ENCODE measurements around the gene DUSP6. TPM values are rescaled to one million over a fixed set of nuclear protein-coding genes. Genes with fewer than 3 reads are reported as not detected.

Gene DUSP6
- total RNA-seq, 1 experiment from 2014 or later: 100 TPM

DNA sequence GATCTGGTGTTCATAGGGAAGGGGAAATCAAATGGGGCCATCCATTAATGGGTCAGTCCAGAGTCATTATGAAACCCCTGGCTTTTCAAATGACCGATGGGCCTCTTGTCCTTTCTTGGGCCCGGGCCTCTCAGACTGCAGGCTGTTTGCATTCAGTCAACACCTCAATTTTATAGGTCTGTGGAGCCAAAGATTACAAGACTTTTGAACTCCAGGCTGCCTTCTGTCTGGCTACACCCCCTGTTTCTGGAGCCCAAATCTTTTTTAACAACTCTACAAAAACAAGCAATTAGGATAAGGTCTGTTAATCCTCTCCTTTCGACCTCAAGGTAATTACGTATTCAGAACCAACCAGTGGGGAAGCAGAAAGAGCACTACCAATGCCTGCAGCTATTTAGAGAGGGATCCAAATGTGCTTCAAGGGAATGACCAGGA lies 35.6 kb downstream of the DUSP6 start:
- H3K9me3 ChIP-seq (replicated peaks): no peaks in the 10 kb centered on the region; the same call in 1 of the 2 replicates
- no peaks in the 10 kb centered on the region for H3K27me3 ChIP-seq
- DNase-seq: no peak
- H3K4me1 ChIP-seq: no peaks in the 10 kb centered on the region; the same call in 1 of the 2 replicates
- H3K4me3 ChIP-seq: no peak overlapping the region
- H3K27ac ChIP-seq: no peak overlapping the region
- no peaks in the 10 kb centered on the region for H3K36me3 ChIP-seq

DNA sequence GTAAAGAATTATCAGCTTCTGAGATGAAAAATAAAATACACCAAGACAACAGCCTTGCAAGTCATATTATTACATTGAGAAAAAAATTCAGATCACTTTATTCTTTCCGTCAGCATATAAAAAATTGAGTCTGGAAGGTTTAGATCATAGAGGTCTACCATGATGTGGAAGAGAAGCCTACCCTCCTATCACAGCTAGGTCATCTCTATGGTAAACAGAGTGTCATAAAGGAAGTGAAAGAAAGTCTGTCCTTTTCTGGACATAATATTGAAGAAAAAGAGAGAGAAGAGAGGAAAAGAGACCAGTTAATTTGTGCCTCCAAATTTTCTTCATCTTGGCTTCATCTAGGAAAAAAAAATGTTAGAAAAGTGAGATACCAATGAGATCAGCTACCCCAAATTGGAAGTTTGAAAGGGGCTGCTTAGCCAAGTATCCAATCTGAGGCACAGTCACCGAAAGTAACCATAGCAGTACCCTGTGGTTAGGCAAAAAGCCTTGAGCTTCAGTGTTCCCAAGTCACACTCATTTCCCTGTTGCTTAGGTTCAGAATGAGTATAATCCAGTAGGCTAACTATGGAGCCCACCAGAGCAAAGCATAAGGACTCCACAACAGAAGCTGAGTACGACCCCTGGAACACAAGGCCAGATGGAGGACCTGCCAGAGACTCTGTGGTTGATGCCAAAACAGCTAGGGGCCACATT lies 38.1 kb downstream of the DUSP6 start:
- Histone ChIP-seq H3K27ac (no peak overlapping the region), H3K4me1 (no peaks in the 10 kb centered on the region; the same call in 1 of the 2 replicates), H3K27me3 (no peaks in the 10 kb centered on the region), H3K9me3 (replicated peaks) (no peaks in the 10 kb centered on the region), H3K4me3 (no peak overlapping the region), H3K36me3 (no peaks in the 10 kb centered on the region)
- no peak for DNase-seq

DNA sequence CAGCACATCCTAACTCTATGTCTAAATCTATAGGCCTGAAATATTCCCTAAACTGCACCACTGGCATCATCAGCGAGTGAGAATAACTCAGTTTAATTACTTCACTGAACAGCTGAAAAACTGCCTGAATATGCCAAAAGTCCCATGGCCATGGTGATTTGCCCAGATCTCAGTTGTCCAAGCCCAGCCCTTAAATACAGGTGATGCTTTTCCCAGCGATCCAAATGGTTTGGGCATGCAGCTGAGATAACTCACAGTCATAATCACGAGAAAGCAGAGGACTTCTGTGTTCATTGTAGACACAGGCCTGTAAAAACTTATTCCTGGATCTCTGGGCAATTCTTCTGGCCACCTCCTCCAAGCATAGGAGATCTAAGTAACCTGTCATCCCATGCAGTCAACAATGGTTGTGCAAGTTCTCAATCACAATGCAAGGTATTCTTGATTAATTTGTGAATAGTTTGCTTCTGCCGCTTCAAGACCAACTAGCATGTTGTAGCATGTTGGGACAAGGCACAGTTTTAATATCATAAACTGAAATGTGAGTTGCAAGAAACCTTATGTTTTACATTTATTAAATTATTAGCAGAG lies 40.5 kb downstream of the DUSP6 start:
- Histone ChIP-seq H3K27me3 (no peaks in the 10 kb centered on the region), H3K4me3 (no peak overlapping the region), H3K4me1 (no peaks in the 10 kb centered on the region), H3K27ac (no peak overlapping the region), H3K36me3 (no peaks in the 10 kb centered on the region), H3K9me3 (replicated peaks) (no peaks in the 10 kb centered on the region)
- DNase-seq: no peak

DNA sequence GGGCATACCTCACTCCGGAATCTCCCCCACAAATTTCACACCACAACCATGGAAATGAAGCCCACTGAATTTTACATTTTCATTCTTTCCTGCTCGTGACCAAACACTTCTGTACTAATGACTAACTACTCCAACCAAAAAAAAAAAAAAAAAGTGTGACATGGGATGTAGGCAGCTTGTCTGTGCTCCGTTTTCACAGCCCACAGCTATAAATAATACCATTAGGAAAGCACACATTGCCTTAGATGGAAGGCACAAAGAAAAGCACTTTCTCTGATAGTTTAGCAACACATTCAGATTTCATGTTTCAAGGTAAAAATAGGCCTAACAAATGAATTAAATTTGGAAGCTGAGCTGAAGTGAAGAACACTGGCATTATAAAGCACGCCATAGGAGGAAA lies 42.5 kb downstream of the DUSP6 start:
- DNase-seq: no peak

DNA sequence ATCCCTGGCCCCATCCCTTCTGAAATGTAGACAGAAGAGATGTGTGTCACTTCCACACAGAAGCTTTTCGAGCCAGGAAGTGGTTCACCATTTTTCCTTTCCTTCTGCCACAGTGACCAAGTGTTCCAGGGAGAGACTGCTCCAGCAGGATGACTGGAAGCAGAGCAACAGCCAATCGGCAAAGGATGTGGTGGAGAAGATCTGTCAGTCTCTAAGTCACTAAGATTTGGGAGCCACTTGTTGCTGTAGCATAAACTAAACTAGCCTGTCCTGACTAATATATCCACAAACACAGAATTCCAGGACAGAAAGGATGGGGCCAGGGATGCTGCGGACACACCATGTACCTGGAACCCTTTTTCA lies 42.9 kb downstream of the DUSP6 start:
- no peak overlapping the region for H3K27ac ChIP-seq
- H3K27me3 ChIP-seq: no peaks in the 10 kb centered on the region
- H3K36me3 ChIP-seq: no peaks in the 10 kb centered on the region
- no peaks in the 10 kb centered on the region for H3K9me3 ChIP-seq (replicated peaks)
- DNase-seq: no peak
- no peak overlapping the region for H3K4me3 ChIP-seq
- no peaks in the 10 kb centered on the region; the same call in 1 of the 2 replicates for H3K4me1 ChIP-seq

More for the DNA sequence above, 42.5 kb downstream of the DUSP6 start:
- no peaks in the 10 kb centered on the region for H3K9me3 ChIP-seq (replicated peaks)
- no peaks in the 10 kb centered on the region for H3K27me3 ChIP-seq
- H3K4me1 ChIP-seq: no peaks in the 10 kb centered on the region; the same call in 1 of the 2 replicates
- no peak overlapping the region for H3K4me3 ChIP-seq
- no peak overlapping the region for H3K27ac ChIP-seq
- H3K36me3 ChIP-seq: no peaks in the 10 kb centered on the region

DNA sequence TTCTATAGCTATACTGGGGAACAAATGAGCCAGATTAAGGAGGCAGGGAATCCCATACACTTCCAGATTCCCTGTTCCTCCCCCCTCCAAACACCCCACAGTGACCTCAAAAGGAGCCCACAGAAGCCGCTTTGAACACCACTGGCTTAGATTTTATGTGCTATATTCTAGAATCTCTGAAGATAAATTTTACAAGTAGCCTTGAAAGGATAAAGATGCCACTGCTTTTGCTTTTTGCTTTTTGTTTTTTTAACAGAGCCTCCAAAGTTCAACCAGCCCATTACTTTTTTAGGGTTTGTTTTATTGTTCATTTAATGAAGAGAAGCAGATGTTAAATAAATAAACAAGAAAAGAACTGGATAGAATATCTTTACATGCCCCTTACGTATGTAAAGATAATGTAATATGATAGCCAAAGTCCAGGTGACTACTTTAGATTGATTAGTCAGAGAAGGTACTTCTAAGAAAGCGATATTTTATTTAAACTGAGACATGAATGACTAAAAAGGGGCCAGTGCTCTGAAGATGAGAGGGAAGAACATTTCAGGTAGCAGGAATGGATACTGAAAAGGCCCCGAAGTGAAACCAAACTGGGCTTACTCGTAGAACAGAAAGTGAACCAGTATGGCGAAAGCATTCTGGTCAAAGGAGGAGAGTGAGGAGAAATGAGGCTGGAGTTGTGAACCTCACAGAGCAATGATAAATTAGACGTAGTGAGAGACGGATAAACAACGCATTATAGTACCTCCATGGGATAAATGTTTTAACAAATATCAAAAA lies 44.6 kb downstream of the DUSP6 start:
- DNase-seq: no peak
- Histone ChIP-seq H3K4me1 (no peaks in the 10 kb centered on the region; the same call in 1 of the 2 replicates), H3K9me3 (replicated peaks) (no peaks in the 10 kb centered on the region), H3K27me3 (no peaks in the 10 kb centered on the region), H3K36me3 (no peaks in the 10 kb centered on the region), H3K27ac (no peak overlapping the region), H3K4me3 (no peak overlapping the region)

DNA sequence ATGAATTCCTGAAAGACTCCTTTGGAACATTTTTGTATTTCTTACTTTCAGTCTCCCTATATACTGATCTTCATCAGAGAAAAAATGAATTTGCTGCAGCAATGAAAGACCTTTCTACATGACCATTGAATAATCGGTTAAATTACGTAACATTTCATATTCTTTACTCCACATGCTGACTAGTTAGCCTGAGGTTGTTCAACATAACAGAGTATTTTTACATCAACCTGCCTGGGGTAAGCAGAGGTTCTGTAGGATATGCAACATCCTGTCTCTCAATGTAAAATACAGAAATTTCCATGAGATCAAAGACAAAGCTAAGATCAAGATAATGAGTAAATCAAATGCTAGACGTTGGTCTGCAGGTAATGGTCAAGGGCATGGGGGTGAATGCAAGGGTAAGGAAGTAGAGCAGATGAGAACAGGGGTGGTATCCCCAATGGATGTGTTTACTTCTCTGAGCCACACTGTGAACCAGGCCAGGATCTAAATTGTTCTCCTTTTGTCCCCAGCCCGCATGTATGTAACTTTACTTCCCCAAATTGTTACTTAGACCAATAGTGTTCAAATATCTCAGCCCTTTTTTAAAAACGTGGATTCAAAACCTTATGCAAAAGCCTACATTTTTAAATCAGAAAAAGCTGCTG lies 45.4 kb downstream of the DUSP6 start:
- Histone ChIP-seq H3K4me3 (no peak overlapping the region), H3K27ac (no peak overlapping the region), H3K27me3 (no peaks in the 10 kb centered on the region), H3K9me3 (replicated peaks) (no peaks in the 10 kb centered on the region), H3K4me1 (no peaks in the 10 kb centered on the region; the same call in 1 of the 2 replicates), H3K36me3 (no peaks in the 10 kb centered on the region)
- DNase-seq: no peak

DNA sequence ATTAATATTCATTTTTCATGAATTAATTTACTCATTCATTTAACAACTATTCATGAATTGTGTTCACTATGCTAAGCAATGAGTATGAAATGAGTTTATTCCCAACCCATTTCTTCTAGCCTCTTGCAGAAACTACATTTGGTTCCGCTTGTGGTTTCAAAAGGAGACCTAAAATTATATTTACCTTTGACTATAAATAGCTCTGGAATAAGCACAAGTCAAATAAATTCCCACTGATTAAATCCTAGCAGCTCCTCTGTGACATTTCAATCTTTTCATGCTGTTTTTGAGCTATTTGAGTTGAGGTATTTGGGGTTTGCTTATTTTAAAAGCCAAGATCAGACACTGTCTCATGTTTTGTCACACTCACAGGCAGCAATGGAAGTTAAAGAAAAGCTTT lies 46.9 kb downstream of the DUSP6 start:
- Histone ChIP-seq H3K36me3 (no peaks in the 10 kb centered on the region), H3K9me3 (replicated peaks) (no peaks in the 10 kb centered on the region), H3K27ac (no peak overlapping the region), H3K4me3 (no peak overlapping the region), H3K4me1 (no peaks in the 10 kb centered on the region; the same call in 1 of the 2 replicates), H3K27me3 (no peaks in the 10 kb centered on the region)
- no peak for DNase-seq

DNA sequence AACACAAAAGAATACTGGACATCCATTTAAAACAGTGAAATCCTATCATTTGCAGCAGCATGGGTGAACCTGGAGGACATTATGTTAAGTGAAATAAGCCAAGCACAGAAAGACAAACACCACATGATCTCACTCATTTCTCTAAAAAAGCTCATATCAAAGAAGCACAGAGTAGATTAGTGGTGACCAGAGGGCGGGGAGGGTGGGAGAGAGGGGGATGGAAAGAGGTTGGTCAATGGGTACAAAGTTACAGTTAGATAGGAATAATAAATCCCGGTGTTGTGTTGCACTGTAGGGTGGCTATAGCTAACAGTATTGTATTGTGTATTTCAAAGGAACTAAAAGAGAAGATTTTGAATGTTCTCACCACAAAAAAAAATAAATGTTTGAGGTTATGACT lies 52.4 kb downstream of the DUSP6 start:
- no peaks in the 10 kb centered on the region; the same call in 1 of the 2 replicates for H3K4me1 ChIP-seq
- no peaks in the 10 kb centered on the region for H3K9me3 ChIP-seq (replicated peaks)
- no peak for DNase-seq
- no peak overlapping the region for H3K4me3 ChIP-seq
- no peaks in the 10 kb centered on the region for H3K36me3 ChIP-seq
- no peaks in the 10 kb centered on the region for H3K27me3 ChIP-seq
- no peak overlapping the region for H3K27ac ChIP-seq

DNA sequence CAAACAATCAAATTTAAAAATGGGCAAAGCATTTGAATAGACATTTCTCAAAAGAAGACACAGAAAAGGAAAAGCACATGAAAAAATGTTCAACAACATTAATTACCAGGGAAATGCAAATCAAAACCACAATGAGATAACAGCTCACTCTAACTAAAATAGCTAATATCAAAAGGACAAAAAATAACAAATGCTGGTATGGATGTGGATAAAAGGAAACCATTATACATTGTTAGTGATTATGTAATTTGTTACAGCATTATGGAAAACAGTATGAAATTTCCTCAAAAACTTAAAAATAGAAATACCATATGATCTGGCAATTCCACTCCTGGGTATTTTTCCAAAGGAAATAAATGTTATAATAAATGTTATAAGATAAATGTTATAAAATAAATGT lies 52.9 kb downstream of the DUSP6 start:
- Histone ChIP-seq H3K9me3 (replicated peaks) (no peaks in the 10 kb centered on the region), H3K4me1 (no peaks in the 10 kb centered on the region), H3K27me3 (no peaks in the 10 kb centered on the region), H3K36me3 (no peaks in the 10 kb centered on the region), H3K4me3 (no peak overlapping the region), H3K27ac (no peak overlapping the region)
- no peak for DNase-seq

Other genes starting within 250 kb of the DUSP6 start
- gene GALNT4, start 172.3 kb upstream of the DUSP6 start, total RNA-seq (2014; rRNA removed; shearing (Covaris generic)): 4.5 and 4.7 TPM in 2 replicates
- 32.9 and 35.3 TPM in 2 replicates for gene POC1B, start 173.5 kb upstream of the DUSP6 start, total RNA-seq (2014; rRNA removed; shearing (Covaris generic))

All from SJCRH30 (cell line).